Ovary (tissue), 3 donors: ENCODE measurements around the gene KIAA1755.

Experiments used
- EP300 ChIP-seq: sonication (generic); formaldehyde crosslinking; IDR thresholded peaks from one replicate; pipeline ENCODE4 v1.6.1; 2017; ENCODE audit warnings: antibody characterized with exemption
- POLR2A ChIP-seq: fragments of 450-650 bp; IDR thresholded peaks from one replicate; pipeline ENCODE4 v1.6.1; 2017; ENCODE audit warnings: antibody characterized with exemption, mild to moderate bottlenecking, moderate library complexity
- TF ChIP-seq, protein P1 (sequence below), 3 donors: fragments of 450-650 bp in 2 of 3; fragments of 200-600 bp in 1 of 3; IDR thresholded peaks; one replicate each; pipeline versions ENCODE4 v1.5.1 to v1.8.0; 2016 to 2022; ENCODE audit warnings: antibody characterized with exemption in 3 of 3, mild to moderate bottlenecking in 1 of 3
- donor health status: DM: no; HTN: no; CAD: no.

DNA sequence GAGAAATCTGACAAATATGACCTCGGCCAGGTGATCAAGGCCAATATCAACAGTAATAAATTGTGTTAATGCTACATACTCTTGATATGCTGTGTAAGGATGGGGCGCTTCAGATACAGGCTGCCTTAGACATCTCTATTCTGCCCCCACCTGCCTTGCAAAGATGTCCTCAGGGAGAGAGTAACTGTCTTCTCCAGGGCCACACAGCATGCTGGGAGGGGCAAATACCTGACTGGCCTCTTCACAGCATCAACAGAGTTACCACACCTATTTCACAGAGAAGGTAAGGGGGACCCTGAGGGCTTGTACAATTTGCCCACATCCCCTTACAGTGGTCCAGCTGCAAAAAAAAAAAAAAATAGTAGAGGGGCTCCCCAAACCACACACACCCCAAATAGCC is 17.2 kb upstream of the KIAA1755 start:
- TF ChIP-seq, protein P1, sequence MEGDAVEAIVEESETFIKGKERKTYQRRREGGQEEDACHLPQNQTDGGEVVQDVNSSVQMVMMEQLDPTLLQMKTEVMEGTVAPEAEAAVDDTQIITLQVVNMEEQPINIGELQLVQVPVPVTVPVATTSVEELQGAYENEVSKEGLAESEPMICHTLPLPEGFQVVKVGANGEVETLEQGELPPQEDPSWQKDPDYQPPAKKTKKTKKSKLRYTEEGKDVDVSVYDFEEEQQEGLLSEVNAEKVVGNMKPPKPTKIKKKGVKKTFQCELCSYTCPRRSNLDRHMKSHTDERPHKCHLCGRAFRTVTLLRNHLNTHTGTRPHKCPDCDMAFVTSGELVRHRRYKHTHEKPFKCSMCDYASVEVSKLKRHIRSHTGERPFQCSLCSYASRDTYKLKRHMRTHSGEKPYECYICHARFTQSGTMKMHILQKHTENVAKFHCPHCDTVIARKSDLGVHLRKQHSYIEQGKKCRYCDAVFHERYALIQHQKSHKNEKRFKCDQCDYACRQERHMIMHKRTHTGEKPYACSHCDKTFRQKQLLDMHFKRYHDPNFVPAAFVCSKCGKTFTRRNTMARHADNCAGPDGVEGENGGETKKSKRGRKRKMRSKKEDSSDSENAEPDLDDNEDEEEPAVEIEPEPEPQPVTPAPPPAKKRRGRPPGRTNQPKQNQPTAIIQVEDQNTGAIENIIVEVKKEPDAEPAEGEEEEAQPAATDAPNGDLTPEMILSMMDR (IDR thresholded peaks at IDR 0.05) = no peak
- TF ChIP-seq POLR2A (no peak), EP300 (no peak)
